HG03575 (cell line): ENCODE data around the gene PBOV1.

Experiments used
- ATAC-seq: cut with Tn5 transposase; IDR thresholded peaks from one replicate; pipeline ENCODE4 v1.9.1; 2021; ENCODE audit not compliant: unreplicated experiment, insufficient number of reproducible peaks, low FRiP score; ENCODE audit errors: extremely low read depth

PBOV1 gene

GRCh38 chr6:138218449-138218848, at the start of gene PBOV1:
PBOV1 (minus strand) TSS chr6:138218491; CDS start chr6:138218395, 96 bp downstream.
- no peak for ATAC-seq

- ATAC-seq: no peak
Observed at GRCh38 chr6:138266095-138266494, 47.8 kb upstream of the PBOV1 start.

GRCh38 chr6:138264372-138264880, 46.1 kb upstream of the PBOV1 start:
- no peak for ATAC-seq

- no peak for ATAC-seq
Observed at GRCh38 chr6:138263963-138264362, 45.7 kb upstream of the PBOV1 start.

GRCh38 chr6:138261116-138261780, 43.0 kb upstream of the PBOV1 start:
- no peak for ATAC-seq

GRCh38 chr6:138258991-138259390, 40.7 kb upstream of the PBOV1 start:
- no peak for ATAC-seq

GRCh38 chr6:138258197-138258596, 39.9 kb upstream of the PBOV1 start:
- no peak for ATAC-seq

GRCh38 chr6:138257638-138258040, 39.3 kb upstream of the PBOV1 start:
- ATAC-seq: no peak

GRCh38 chr6:138255443-138255842, 37.2 kb upstream of the PBOV1 start:
- ATAC-seq: no peak

GRCh38 chr6:138253731-138254130, 35.4 kb upstream of the PBOV1 start:
- no peak for ATAC-seq

- no peak for ATAC-seq
Observed at GRCh38 chr6:138250513-138251247, 32.4 kb upstream of the PBOV1 start.

- ATAC-seq: no peak
Observed at GRCh38 chr6:138250053-138250452, 31.8 kb upstream of the PBOV1 start.

GRCh38 chr6:138248878-138249277, 30.6 kb upstream of the PBOV1 start:
- no peak for ATAC-seq

- no peak for ATAC-seq
Observed at GRCh38 chr6:138248011-138248410, 29.7 kb upstream of the PBOV1 start.

- ATAC-seq: no peak
Observed at GRCh38 chr6:138246650-138247440, 28.6 kb upstream of the PBOV1 start.

- ATAC-seq: no peak
Observed at GRCh38 chr6:138245751-138246150, 27.5 kb upstream of the PBOV1 start.

GRCh38 chr6:138242987-138243592, 24.8 kb upstream of the PBOV1 start:
- no peak for ATAC-seq

- no peak for ATAC-seq
Observed at GRCh38 chr6:138241934-138242333, 23.6 kb upstream of the PBOV1 start.

GRCh38 chr6:138241381-138241780, 23.1 kb upstream of the PBOV1 start:
- no peak for ATAC-seq
